Measurements from ENCODE around the gene ZBTB17. TPM values are rescaled to one million over a fixed set of nuclear protein-coding genes. Genes with fewer than 3 reads are reported as not detected.

Gene ZBTB17
- total RNA-seq, 1 donor from 2014 or later = 37.7 TPM

DNA sequence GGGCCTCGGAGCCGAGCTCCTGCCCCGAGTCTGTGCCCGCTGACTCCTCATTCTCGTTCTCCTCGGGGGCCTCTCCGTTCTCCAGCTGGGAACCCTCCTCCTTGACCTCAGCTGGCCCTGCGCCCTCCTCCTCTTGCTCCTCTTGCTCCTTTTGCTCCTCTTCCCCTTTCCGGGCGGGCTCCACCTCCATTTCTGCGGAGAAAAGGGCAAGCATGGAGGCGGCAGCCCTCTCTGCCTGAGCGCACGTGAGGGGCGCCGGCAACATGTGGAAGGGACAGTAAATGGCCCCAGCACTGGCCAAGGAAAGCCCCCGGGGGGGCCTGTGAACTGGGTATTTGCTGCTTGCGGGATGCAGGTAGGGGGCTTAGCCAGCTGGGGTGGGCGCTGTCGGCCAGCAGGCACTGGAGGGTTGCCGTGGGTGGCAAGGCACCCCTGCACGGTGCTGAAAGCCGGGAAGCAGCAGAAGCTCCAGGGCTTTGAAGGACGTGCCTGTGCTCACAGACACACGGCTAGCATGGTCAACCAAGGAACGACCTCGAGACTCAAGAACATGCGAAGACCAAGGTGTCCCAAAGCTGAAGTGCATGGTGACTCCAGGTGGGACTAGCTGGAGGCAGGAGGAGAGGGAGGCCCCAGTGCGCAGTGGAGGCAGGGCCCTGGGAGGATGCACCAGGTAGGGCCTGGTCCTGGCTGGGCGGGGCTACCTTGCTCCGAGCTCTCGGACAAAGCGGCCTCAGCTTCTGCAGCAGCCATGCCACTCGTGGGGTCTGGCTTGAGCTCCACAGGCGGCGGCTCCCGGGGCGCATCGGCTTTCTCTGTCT is 30.7 kb downstream of the ZBTB17 start:
- peaks cover 81% of the 10 kb centered on the region for H3K36me3 ChIP-seq
- no peak overlapping the region for H3K4me3 ChIP-seq
- no peak for DNase-seq
- H3K9me3 ChIP-seq = no peaks in the 10 kb centered on the region
- H3K27me3 ChIP-seq (ENCODE audit: low read depth) = no peaks in the 10 kb centered on the region
- H3K4me1 ChIP-seq = peaks cover 26% of the 10 kb centered on the region
- TF ChIP-seq, protein P1, sequence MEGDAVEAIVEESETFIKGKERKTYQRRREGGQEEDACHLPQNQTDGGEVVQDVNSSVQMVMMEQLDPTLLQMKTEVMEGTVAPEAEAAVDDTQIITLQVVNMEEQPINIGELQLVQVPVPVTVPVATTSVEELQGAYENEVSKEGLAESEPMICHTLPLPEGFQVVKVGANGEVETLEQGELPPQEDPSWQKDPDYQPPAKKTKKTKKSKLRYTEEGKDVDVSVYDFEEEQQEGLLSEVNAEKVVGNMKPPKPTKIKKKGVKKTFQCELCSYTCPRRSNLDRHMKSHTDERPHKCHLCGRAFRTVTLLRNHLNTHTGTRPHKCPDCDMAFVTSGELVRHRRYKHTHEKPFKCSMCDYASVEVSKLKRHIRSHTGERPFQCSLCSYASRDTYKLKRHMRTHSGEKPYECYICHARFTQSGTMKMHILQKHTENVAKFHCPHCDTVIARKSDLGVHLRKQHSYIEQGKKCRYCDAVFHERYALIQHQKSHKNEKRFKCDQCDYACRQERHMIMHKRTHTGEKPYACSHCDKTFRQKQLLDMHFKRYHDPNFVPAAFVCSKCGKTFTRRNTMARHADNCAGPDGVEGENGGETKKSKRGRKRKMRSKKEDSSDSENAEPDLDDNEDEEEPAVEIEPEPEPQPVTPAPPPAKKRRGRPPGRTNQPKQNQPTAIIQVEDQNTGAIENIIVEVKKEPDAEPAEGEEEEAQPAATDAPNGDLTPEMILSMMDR (IDR thresholded peaks at IDR 0.05) = no peak
- intact Hi-C loops (cut with DNase I) = no loop called here
- ATAC-seq = no peak
- H3K27ac ChIP-seq = no peak overlapping the region

DNA sequence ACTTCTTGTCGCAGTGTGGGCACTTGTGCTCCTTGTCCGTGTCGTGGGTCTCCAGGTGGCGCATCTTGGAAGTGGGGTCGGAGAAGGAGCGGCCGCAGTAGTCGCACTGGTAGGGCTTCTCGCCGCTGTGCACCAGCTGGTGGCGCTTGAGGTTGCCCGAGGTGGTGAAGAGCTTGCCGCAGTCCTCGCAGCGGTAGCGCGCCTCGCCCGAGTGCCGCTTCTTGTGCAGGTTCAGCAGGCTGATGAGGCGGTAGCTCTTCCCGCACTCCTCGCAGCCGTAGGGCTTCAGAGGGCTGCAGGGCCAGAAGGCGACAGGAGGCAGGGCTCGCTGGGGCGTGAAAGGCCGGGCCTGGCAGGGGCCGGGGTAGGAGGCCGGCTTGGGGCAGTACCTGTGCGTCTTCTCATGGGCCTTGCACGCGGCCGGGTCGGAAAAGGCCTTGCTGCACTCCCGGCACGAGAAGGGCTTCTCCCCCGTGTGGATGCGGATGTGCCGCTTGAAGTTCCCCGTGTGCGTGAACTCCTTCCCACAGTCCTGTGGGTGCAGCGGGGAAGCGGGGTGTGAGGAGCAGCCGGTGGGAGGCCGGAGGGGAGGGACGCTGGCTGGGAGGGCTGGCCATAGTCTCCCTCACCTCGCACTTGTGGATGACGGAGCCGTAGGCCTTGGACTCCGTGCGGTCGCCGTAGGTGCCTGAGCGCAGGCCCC is 31.4 kb downstream of the ZBTB17 start:
- peaks cover 23% of the 10 kb centered on the region for H3K4me1 ChIP-seq
- DNase-seq (no peak), ATAC-seq (no peak)
- no peaks in the 10 kb centered on the region for H3K27me3 ChIP-seq (ENCODE audit: low read depth)
- TF ChIP-seq, protein P1 (IDR thresholded peaks at IDR 0.05) = no peak
- intact Hi-C loops (cut with DNase I) = no loop called here
- H3K36me3 ChIP-seq = peaks cover 89% of the 10 kb centered on the region
- H3K9me3 ChIP-seq = no peaks in the 10 kb centered on the region
- H3K27ac ChIP-seq = no peak overlapping the region
- no peak overlapping the region for H3K4me3 ChIP-seq

DNA sequence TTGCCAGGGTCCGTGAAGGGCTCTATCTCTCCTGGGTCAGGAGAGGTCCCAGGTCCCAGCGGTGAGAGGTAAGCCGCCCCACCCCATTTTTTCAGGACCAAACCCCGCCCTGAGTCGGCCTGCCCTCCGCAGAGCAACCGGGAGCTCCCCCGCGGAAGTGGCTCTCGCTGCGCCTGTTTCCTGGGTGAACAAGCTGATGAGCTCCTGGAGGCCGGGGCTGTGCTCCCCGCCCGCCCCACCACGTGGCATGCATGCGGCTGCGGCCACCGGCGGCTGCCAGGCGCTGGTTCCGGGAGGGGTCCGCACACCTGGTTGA is 32.0 kb downstream of the ZBTB17 start:
- Histone ChIP-seq H3K27me3 (ENCODE audit: low read depth) (no peaks in the 10 kb centered on the region), H3K9me3 (no peaks in the 10 kb centered on the region), H3K27ac (no peak overlapping the region), H3K36me3 (peaks cover 94% of the 10 kb centered on the region), H3K4me1 (peaks cover 23% of the 10 kb centered on the region), H3K4me3 (no peak overlapping the region)
- TF ChIP-seq, protein P1 (IDR thresholded peaks at IDR 0.05) = no peak
- ATAC-seq (no peak), DNase-seq (no peak)
- intact Hi-C loops (cut with DNase I) = no loop called here

DNA sequence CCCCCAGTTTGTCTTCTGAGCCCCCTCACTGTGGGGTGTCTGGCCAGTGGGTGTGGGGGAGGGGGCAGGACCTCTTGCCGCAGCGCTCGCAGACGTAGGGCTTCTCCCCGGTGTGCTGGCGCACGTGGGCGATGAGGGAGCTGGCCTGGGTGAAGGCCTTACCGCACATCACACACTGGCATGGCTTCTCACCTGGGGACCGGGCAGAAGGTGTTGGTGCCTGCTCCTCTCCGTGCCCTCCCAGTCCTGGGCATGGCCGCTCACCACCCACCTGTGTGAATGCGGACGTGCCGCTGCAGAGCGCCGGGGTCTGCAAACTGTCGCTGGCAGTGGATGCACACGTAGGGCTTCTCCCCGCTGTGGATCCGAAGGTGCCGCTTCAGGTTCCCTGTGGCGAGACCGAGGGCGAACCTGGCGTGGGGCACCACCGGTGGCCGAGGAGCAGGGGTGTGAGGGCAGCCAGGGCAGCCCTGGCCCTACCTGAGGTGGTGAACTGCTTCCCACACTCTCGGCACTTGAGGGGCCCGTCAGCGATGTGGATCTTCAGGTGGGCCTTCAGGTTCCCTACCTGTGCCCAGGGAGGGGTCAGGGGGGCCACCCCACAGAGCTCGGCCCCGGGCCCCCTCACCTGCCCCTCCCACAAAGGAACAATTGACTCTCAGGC is 32.4 kb downstream of the ZBTB17 start:
- H3K4me3 ChIP-seq = no peak overlapping the region
- peaks cover 99% of the 10 kb centered on the region for H3K36me3 ChIP-seq
- no peaks in the 10 kb centered on the region for H3K27me3 ChIP-seq (ENCODE audit: low read depth)
- H3K4me1 ChIP-seq = peaks cover 23% of the 10 kb centered on the region
- no peaks in the 10 kb centered on the region for H3K9me3 ChIP-seq
- ATAC-seq (no peak), DNase-seq (no peak)
- TF ChIP-seq, protein P1 (IDR thresholded peaks at IDR 0.05) = no peak
- intact Hi-C loops (cut with DNase I) = no loop called here
- H3K27ac ChIP-seq = no peak overlapping the region

DNA sequence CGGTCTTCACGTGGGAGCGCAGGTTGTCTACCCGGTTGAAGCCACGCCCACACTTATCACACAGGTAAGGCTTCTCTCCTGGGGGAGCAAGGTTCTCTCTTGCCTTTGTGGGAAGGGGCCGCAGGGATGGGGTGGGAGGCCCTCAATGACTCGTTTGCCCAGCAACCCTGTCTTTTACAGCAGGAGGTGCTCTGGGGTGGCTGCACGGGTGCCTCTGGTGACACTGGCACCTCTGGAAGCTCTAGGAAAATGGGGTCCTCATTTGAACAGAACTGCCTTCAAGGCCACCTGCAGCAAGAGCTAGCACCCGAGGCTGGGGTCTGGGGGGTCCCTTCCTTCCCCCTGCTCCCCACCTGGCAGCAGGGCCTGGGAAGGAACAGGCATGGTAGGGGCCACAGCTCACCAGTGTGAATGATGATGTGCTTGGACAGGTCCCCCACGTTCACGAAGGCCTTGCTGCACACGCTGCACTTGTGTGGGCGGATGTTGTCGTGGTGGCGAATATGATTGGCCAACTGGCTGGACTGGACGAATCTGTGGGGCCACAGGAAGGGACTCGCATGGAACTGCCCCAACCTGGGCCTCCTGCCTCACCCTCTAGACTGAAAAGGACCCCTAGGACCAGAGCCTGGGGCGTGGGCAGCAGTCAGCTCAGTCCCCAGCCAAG is 33.1 kb downstream of the ZBTB17 start:
- no peak overlapping the region for H3K27ac ChIP-seq
- TF ChIP-seq, protein P1 (IDR thresholded peaks at IDR 0.05) = no peak
- intact Hi-C loops (cut with DNase I) = no loop called here
- peaks cover 100% of the 10 kb centered on the region for H3K36me3 ChIP-seq
- H3K9me3 ChIP-seq = no peaks in the 10 kb centered on the region
- H3K27me3 ChIP-seq (ENCODE audit: low read depth) = no peaks in the 10 kb centered on the region
- no peak overlapping the region for H3K4me3 ChIP-seq
- H3K4me1 ChIP-seq = peaks cover 23% of the 10 kb centered on the region
- DNase-seq (no peak), ATAC-seq (no peak)
